8988T (cell line): ENCODE measurements around the gene FXYD3.
A peak's percentile ranks its signal among the peaks of the same experiment; 100 is the strongest.
"Not testable (repeated sequence)": the region's sequence is repeated elsewhere in the genome, so short reads cannot be mapped to it uniquely, and the experiment has no call there.

ENCODE experiments used
- DNase-seq: peaks from one replicate; pipeline ENCODE4 v3.0.0; 2011

Gene FXYD3

DNA sequence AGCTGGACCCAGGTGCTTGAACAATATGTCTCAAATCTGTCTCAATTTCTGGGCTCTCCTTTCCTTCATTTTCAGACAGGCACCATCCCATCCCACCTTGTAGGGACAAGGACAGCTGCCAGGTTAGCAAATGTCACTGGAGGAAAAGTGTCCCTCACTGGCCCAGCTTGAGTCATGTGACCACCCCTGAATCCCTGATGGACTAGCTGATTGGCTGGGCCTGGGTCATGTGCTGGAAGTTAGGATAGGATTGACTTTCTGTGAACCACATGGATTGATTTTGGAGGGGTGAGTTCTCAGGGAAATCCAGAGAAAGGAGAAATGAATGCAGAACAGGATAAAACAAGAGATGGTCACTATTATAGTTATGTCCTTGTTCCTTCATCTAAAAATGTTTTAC lies 28.2 kb upstream of the FXYD3 start:
- DNase-seq, result no peak

DNA sequence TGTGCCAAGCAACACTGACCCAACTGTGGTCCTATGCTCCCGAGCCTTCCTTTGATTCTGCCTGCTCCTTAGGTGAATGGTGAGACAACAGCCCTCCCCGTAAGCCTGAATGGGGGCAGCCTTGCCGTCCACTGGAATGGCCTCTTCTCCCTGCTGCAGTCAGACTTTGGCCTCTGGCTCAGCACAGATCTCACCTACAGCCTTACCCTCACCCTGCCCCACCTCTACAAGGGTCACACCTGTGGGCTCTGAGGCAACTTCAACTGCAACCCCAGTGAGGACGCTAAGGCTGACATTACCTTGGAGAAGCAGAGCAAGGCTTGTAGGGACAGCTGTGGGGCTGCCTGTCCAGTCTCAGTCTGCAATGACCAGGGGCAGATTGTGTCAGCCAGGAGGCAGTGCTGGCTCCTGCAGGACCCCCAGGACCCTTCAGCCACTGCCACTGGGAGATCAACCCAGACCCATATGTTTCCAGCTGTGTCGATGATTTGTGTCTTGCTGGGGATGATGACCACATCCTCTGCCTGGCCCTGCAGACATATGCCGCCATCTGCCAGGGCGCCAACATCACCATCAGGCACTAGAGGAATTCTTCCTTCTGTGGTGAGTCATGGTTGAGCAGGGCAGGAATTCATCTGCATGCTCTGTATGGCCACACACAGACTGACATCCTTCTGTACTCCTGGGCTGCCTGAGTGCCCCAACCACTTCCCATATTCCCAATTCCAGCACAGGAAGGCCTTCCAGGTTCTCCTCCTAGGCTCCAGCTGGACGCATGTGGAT lies 27.3 kb upstream of the FXYD3 start:
- peak; percentile 81 for DNase-seq

GRCh38 chr19:35089554-35089953 lies 26.1 kb upstream of the FXYD3 start:
- no peak for DNase-seq

- no peak for DNase-seq
These were observed 25.5 kb upstream of the FXYD3 start for GRCh38 chr19:35090160-35090505.

DNA sequence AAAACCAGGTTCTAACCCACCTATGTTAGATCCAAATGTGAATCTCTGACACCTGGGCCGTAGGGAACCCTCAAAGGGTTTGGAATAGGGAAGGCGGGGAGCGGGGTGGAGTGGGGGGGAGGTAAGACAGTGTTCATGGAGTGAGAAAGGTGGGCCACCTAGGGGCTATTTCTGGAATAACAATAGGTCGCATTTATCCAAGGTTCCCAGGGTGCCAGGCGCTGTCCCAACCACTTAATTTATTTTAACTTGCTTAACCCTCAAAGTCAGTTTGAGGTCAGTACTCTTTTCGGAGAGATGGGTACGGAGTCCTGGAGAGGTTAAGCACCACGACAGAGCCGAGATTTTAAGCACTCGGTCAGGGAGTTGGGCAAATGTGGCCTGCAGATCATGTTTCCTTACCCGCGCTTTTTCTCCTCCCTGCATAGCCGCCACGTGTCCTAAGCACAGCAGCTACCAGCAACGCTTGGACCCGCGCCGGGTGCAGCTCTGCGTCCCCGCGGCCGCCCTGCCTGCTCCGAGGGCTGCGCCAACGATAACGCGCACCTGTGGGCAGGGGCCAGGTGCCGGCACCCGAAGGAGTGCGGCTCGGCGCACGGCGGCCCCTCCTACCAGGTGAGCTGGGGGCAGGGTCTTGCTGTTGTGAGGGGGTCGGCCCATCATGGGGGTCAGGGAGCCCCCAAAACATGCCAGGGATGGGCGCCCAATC lies 25.0 kb upstream of the FXYD3 start:
- peak; percentile 90 for DNase-seq

DNA sequence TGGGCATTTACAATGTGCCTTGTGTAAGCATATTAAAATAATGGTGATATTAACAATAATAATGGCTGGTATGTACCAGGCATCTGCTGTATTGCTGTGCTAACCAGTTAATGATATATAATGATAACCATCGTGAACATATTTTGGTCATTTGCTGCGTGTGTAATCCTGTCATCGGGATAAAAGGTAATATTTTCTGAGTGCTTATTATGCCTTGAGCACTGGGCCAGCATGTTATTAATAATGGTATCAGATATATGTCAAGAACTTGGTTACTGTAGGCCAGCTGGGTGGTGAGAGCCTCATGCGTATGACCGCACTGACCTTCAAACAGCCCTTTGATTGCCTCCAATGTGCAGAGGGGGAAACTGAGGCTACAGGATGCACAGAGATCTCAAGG lies 22.2 kb upstream of the FXYD3 start:
- DNase-seq, result no peak

GRCh38 chr19:35093941-35094647 lies 21.5 kb upstream of the FXYD3 start:
- no peak for DNase-seq

- DNase-seq, result no peak
These were observed 21.0 kb upstream of the FXYD3 start for GRCh38 chr19:35094656-35095055.

DNA sequence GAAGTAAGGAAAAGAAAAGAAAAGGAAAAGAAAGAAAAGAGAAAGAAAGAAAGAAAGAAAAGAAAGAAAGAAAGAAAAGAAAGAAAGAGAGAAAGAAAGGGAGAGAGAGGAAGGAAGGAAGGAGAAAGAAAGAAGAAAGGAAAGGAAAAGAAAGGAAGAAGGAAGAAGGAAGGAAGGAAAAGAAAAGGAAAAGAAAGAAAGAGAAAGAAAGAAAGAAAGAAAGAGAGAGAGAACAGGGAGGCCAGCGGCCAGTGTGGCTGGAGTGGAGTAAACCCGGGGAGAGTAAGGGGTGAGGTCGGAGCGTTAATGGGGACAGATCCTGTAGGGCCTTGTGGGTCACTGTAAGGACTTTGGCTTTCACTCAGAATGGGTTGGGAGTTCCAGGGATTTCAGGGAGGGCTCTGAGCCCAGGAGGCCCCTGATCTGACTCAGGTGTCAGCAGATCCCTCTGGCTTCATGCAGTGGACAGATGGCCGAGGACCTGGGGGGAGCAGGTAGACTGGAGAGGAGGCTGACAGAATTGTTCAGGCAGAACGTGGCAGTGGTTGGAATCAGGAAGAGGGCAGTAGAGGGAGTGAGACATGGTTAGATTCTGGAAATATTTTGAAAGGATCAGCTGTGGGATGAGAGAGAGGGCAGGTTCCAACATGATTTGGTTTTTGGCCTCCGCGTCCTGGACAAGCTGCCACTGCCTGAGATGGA lies 19.8 kb upstream of the FXYD3 start:
- DNase-seq, result no peak

DNA sequence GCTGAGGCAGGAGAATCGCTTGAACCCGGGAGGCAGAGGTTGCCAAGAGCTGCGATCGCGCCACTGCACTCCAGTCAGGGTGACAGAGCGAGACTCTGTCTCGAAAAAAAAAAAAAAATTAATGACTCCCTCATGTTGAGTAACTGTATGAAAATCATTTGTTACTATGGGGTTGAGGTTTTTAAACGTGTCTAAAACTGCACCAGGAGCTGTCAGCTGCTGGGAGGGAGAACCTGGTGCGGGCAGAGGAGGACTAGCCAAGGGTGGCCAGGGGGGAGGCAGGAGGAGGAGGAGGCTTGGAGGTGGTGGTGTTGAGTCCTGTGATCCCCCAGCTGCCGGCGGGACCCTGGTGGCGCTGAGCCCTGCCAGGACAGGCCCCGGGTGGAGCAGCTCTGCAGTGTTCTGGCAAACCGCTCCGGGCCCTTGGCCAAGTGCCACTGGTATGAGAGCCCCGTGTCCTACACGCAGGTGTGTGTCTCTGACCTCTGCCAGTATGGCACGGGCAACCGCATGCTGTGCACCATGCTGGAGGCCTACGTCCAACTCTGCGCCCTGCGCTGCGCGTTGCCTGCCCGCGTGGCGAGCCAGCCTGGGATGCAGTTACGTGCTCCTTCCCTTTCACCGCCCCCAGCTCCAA lies 17.1 kb upstream of the FXYD3 start:
- no peak for DNase-seq

- DNase-seq, result no peak
These were observed 16.3 kb upstream of the FXYD3 start for GRCh38 chr19:35099155-35099896.

DNA sequence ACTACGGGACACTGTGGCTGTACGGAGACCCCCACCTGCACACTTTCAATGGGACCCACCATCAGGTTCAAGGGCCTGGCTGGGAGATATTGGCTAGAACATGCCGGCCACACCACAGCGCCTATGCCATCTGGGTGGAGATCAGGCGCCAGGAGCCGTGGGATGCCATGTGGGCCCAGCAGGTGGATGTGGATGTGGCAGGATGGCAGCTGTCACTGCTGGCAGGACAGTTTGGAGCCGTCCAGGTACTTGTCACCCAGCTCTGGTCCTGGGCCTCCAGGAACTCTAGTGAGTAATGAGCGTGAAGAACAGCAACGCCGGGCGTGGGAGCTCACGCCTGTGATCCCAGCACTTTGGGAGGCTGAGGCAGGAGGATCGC lies 15.7 kb upstream of the FXYD3 start:
- no peak for DNase-seq

DNA sequence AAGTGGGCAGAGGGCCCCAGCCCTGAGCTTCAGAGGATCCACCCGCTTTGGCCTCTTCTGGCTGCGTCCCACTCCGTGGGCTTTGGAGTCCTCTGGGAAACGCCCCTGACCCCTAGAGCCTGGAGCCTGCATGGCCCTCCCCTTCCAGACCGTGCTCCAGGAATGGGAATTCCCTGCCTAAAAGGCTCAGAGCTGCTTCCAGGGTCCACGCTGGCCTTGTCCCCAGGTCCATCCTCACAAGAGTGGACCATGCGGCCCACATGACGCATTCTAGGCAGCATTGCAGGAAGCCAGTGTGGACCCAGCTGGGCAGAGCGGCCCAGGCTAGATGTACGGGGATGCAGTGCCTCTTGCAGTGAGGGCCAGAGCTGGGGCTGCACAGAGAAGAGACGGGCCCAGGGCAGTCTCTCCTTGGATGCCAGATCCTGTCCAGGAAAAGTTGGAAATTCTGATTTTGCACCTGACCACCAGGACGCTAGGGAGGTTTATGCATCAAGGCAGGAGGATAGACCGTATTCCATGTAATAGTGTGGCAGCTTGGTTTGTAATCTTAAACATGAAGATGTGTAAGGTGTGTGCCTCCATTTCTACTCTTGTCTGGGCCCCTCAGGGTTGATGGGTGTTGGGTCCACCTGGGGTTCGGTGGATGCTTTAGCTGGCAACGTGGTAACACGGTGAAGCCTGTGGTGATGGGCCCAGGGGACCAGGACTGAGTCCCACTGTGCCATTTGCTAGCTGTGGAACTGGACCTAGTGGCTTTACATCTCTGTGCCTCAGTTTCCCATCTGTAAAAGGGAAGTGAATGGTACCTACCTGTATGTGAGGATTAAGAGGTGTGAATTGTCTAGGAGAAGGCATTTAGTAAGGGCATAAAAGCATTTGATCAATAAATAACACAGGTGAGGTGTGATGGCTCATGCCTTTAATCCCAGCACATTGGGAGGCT lies 14.8 kb upstream of the FXYD3 start:
- DNase-seq, result no peak

GRCh38 chr19:35101949-35102348 lies 13.7 kb upstream of the FXYD3 start:
- not testable (repeated sequence) for DNase-seq

- not testable (repeated sequence) for DNase-seq
These were observed 12.0 kb upstream of the FXYD3 start for GRCh38 chr19:35103614-35104013.

GRCh38 chr19:35104361-35104760 lies 11.3 kb upstream of the FXYD3 start:
- DNase-seq, result no peak

DNA sequence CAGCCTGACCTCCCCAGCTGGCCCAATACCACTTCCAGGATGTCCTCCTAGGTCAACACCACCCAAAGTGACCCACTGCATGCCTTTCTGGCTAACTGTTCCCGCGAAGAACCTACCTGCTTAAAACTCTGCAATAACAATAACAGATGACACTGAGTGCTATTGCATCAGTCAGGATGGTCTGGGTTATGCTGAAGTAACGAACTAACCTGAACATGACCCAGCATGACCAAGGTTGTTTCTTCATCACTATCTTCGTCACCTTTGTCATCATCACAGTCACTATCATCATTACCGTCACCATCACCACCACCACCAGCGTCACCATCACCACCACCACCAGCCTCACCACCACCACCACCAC lies 10.6 kb upstream of the FXYD3 start:
- no peak for DNase-seq

DNA sequence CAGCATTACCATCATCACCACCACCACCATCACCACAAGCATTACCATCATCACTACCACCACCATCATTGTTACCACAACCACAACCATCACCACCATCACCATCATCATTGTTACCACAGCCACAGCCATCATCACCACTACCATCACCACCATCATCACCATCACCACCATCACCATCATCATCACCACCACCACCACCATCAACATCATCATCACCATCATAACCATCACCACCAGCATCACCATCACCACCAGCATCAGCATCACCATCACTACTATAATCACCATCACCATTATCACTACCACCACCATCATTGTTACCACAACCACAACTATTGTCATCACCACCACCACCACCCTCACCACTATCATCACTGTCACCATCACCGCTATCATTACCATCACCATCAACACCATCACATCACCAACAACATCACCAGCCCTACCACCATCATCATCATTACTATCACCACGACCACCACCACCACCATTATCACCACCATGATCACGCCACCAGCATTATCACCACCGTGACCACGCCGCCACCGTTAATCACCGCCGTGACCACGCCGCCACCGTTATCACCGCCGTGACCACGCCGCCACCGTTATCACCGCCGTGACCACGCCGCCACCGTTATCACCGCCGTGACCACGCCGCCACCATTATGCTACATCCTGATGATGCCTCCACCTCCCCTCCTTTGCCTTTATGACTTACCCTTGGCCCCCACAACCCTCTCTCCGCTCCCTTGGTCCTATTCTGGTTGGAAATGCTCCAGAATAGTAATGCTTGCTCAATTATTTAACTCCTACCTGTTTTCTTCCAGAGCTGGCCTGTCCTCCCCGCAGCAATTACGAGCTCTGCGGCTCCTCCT lies 10.0 kb upstream of the FXYD3 start:
- DNase-seq, result no peak

DNA sequence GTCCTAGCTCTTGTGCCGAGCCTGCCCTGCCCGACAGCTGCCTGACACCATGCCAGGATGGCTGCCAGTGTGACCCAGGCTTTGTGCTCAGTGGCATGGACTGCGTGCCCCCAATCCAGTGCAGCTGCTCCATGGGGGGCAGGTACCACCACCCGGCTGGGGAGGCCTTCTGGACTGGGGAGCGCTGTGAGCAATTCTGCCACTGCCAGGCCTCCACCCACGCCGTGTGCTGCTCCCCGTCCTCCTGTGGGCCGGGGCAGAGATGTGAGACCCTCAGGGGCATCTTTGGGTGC lies 9.4 kb upstream of the FXYD3 start:
- no peak for DNase-seq

- no peak for DNase-seq
These were observed 8.6 kb upstream of the FXYD3 start for GRCh38 chr19:35106898-35107541.
